ENCODE results near the gene GRIA4.

Gene GRIA4

GRCh38 chr11:105639527-105639926, 29.7 kb downstream of the GRIA4 start:
- no peak for DNase-seq

- DNase-seq = no peak
These were observed 31.6 kb downstream of the GRIA4 start for GRCh38 chr11:105641433-105641832.

- no peak for DNase-seq
These were observed 33.0 kb downstream of the GRIA4 start for GRCh38 chr11:105642870-105643269.

GRCh38 chr11:105644839-105645573, 35.1 kb downstream of the GRIA4 start:
- no peak for DNase-seq

- no peak for DNase-seq
These were observed 37.9 kb downstream of the GRIA4 start for GRCh38 chr11:105647780-105648179.

- DNase-seq = no peak
These were observed 38.9 kb downstream of the GRIA4 start for GRCh38 chr11:105648762-105649161.

GRCh38 chr11:105665281-105665680, 55.4 kb downstream of the GRIA4 start:
- no peak for DNase-seq

GRCh38 chr11:105667441-105667840, 57.6 kb downstream of the GRIA4 start:
- DNase-seq = no peak

- no peak for DNase-seq
These were observed 60.9 kb downstream of the GRIA4 start for GRCh38 chr11:105670811-105671210.

- DNase-seq = no peak
These were observed 63.2 kb downstream of the GRIA4 start for GRCh38 chr11:105673089-105673488.

GRCh38 chr11:105689631-105690030, 79.8 kb downstream of the GRIA4 start:
- no peak for DNase-seq

- DNase-seq = no peak
These were observed 80.6 kb downstream of the GRIA4 start for GRCh38 chr11:105690467-105690866.

GRCh38 chr11:105693075-105693759, 83.3 kb downstream of the GRIA4 start:
- no peak for DNase-seq

GRCh38 chr11:105696000-105696399, 86.1 kb downstream of the GRIA4 start:
- no peak for DNase-seq

- DNase-seq = no peak
These were observed 87.4 kb downstream of the GRIA4 start for GRCh38 chr11:105697291-105697690.

- DNase-seq = no peak
These were observed 89.3 kb downstream of the GRIA4 start for GRCh38 chr11:105699203-105699602.

GRCh38 chr11:105700271-105700670, 90.4 kb downstream of the GRIA4 start:
- no peak for DNase-seq

- DNase-seq = no peak
These were observed 91.2 kb downstream of the GRIA4 start for GRCh38 chr11:105701098-105701497.

- no peak for DNase-seq
These were observed 96.1 kb downstream of the GRIA4 start for GRCh38 chr11:105705786-105706530.

GRCh38 chr11:105713106-105713505, 103.2 kb downstream of the GRIA4 start:
- DNase-seq = no peak

- DNase-seq = no peak
These were observed 103.8 kb downstream of the GRIA4 start for GRCh38 chr11:105713696-105714095.

- no peak for DNase-seq
These were observed 108.8 kb downstream of the GRIA4 start for GRCh38 chr11:105718641-105719040.

GRCh38 chr11:105719073-105719822, 109.4 kb downstream of the GRIA4 start:
- no peak for DNase-seq
